ENCODE measurements around the gene RAB6B.

RAB6B gene

GRCh38 chr3:133926736-133927539, 31.3 kb upstream of the RAB6B start:
- H3K27me3 ChIP-seq (ENCODE audit: insufficient read depth, low read length): peaks cover 23% of the 10 kb centered on the region
- no peaks in the 10 kb centered on the region for H3K9me3 ChIP-seq (ENCODE audit: low read length)
- no peaks in the 10 kb centered on the region for H3K36me3 ChIP-seq (ENCODE audit: insufficient read depth, low read length)
- peaks cover 4% of the 10 kb centered on the region for H3K4me1 ChIP-seq (ENCODE audit: insufficient read depth, low read length)
- peak overlapping the region; percentile 89 for H2AFZ ChIP-seq (ENCODE audit: low read depth, low read length)
- H3K4me3 ChIP-seq (ENCODE audit: low read length): peak overlapping the region; percentile 40

- H2AFZ ChIP-seq (ENCODE audit: low read depth, low read length): no peak overlapping the region
- no peaks in the 10 kb centered on the region for H3K36me3 ChIP-seq (ENCODE audit: insufficient read depth, low read length)
- H3K4me3 ChIP-seq (ENCODE audit: low read length): no peak overlapping the region
- peaks cover 23% of the 10 kb centered on the region for H3K27me3 ChIP-seq (ENCODE audit: insufficient read depth, low read length)
- peaks cover 4% of the 10 kb centered on the region for H3K4me1 ChIP-seq (ENCODE audit: insufficient read depth, low read length)
- no peaks in the 10 kb centered on the region for H3K9me3 ChIP-seq (ENCODE audit: low read length)
Observed at GRCh38 chr3:133925960-133926735, 30.5 kb upstream of the RAB6B start.

- Histone ChIP-seq H3K4me3 (ENCODE audit: low read length) (no peak overlapping the region), H3K9me3 (ENCODE audit: low read length) (no peaks in the 10 kb centered on the region), H3K36me3 (ENCODE audit: insufficient read depth, low read length) (no peaks in the 10 kb centered on the region)
Observed at GRCh38 chr3:133924041-133924440, 28.4 kb upstream of the RAB6B start.

GRCh38 chr3:133921592-133921991, 25.9 kb upstream of the RAB6B start:
- Histone ChIP-seq H2AFZ (ENCODE audit: low read depth, low read length) (no peak overlapping the region), H3K4me1 (ENCODE audit: insufficient read depth, low read length) (no peaks in the 10 kb centered on the region), H3K4me3 (ENCODE audit: low read length) (no peak overlapping the region), H3K9me3 (ENCODE audit: low read length) (no peaks in the 10 kb centered on the region), H3K27me3 (ENCODE audit: insufficient read depth, low read length) (peaks cover 7% of the 10 kb centered on the region), H3K36me3 (ENCODE audit: insufficient read depth, low read length) (no peaks in the 10 kb centered on the region)

More at GRCh38 chr3:133924041-133924440, 28.4 kb upstream of the RAB6B start:
- Histone ChIP-seq H2AFZ (ENCODE audit: low read depth, low read length) (no peak overlapping the region), H3K27me3 (ENCODE audit: insufficient read depth, low read length) (peaks cover 19% of the 10 kb centered on the region), H3K4me1 (ENCODE audit: insufficient read depth, low read length) (peaks cover 4% of the 10 kb centered on the region)

- no peaks in the 10 kb centered on the region for H3K9me3 ChIP-seq (ENCODE audit: low read length)
- no peaks in the 10 kb centered on the region for H3K4me1 ChIP-seq (ENCODE audit: insufficient read depth, low read length)
- H3K4me3 ChIP-seq (ENCODE audit: low read length): no peak overlapping the region
- no peaks in the 10 kb centered on the region for H3K36me3 ChIP-seq (ENCODE audit: insufficient read depth, low read length)
- H3K27me3 ChIP-seq (ENCODE audit: insufficient read depth, low read length): peaks cover 11% of the 10 kb centered on the region
- no peak overlapping the region for H2AFZ ChIP-seq (ENCODE audit: low read depth, low read length)
Observed at GRCh38 chr3:133917144-133917543, 21.5 kb upstream of the RAB6B start.

- Histone ChIP-seq H3K4me1 (ENCODE audit: insufficient read depth, low read length) (no peaks in the 10 kb centered on the region), H3K4me3 (ENCODE audit: low read length) (no peak overlapping the region), H3K27me3 (ENCODE audit: insufficient read depth, low read length) (peaks cover 11% of the 10 kb centered on the region), H3K9me3 (ENCODE audit: low read length) (no peaks in the 10 kb centered on the region), H2AFZ (ENCODE audit: low read depth, low read length) (no peak overlapping the region), H3K36me3 (ENCODE audit: insufficient read depth, low read length) (no peaks in the 10 kb centered on the region)
Observed at GRCh38 chr3:133915685-133916658, 20.3 kb upstream of the RAB6B start.

GRCh38 chr3:133914839-133915600, 19.3 kb upstream of the RAB6B start:
- no peaks in the 10 kb centered on the region for H3K36me3 ChIP-seq (ENCODE audit: insufficient read depth, low read length)
- peaks cover 11% of the 10 kb centered on the region for H3K27me3 ChIP-seq (ENCODE audit: insufficient read depth, low read length)
- H3K4me3 ChIP-seq (ENCODE audit: low read length): no peak overlapping the region
- no peaks in the 10 kb centered on the region for H3K4me1 ChIP-seq (ENCODE audit: insufficient read depth, low read length)
- H2AFZ ChIP-seq (ENCODE audit: low read depth, low read length): no peak overlapping the region
- H3K9me3 ChIP-seq (ENCODE audit: low read length): no peaks in the 10 kb centered on the region

GRCh38 chr3:133910422-133910821, 14.7 kb upstream of the RAB6B start:
- no peaks in the 10 kb centered on the region for H3K4me1 ChIP-seq (ENCODE audit: insufficient read depth, low read length)
- no peak overlapping the region for H2AFZ ChIP-seq (ENCODE audit: low read depth, low read length)
- H3K27me3 ChIP-seq (ENCODE audit: insufficient read depth, low read length): peaks cover 6% of the 10 kb centered on the region
- no peaks in the 10 kb centered on the region for H3K36me3 ChIP-seq (ENCODE audit: insufficient read depth, low read length)
- H3K9me3 ChIP-seq (ENCODE audit: low read length): no peaks in the 10 kb centered on the region
- no peak overlapping the region for H3K4me3 ChIP-seq (ENCODE audit: low read length)

GRCh38 chr3:133905376-133905775, 9.7 kb upstream of the RAB6B start:
- Histone ChIP-seq H3K9me3 (ENCODE audit: low read length) (no peaks in the 10 kb centered on the region), H3K4me3 (ENCODE audit: low read length) (no peak overlapping the region), H2AFZ (ENCODE audit: low read depth, low read length) (no peak overlapping the region), H3K4me1 (ENCODE audit: insufficient read depth, low read length) (no peaks in the 10 kb centered on the region), H3K27me3 (ENCODE audit: insufficient read depth, low read length) (peaks cover 2% of the 10 kb centered on the region), H3K36me3 (ENCODE audit: insufficient read depth, low read length) (no peaks in the 10 kb centered on the region)

GRCh38 chr3:133901847-133902246, 6.2 kb upstream of the RAB6B start:
- Histone ChIP-seq H3K27me3 (ENCODE audit: insufficient read depth, low read length) (peaks cover 8% of the 10 kb centered on the region), H3K36me3 (ENCODE audit: insufficient read depth, low read length) (no peaks in the 10 kb centered on the region), H3K4me1 (ENCODE audit: insufficient read depth, low read length) (no peaks in the 10 kb centered on the region), H3K4me3 (ENCODE audit: low read length) (no peak overlapping the region), H2AFZ (ENCODE audit: low read depth, low read length) (no peak overlapping the region), H3K9me3 (ENCODE audit: low read length) (no peaks in the 10 kb centered on the region)

GRCh38 chr3:133901083-133901482, 5.4 kb upstream of the RAB6B start:
- Histone ChIP-seq H3K4me1 (ENCODE audit: insufficient read depth, low read length) (peaks cover 4% of the 10 kb centered on the region), H3K27me3 (ENCODE audit: insufficient read depth, low read length) (peaks cover 16% of the 10 kb centered on the region), H3K9me3 (ENCODE audit: low read length) (no peaks in the 10 kb centered on the region), H3K4me3 (ENCODE audit: low read length) (no peak overlapping the region), H2AFZ (ENCODE audit: low read depth, low read length) (no peak overlapping the region), H3K36me3 (ENCODE audit: insufficient read depth, low read length) (no peaks in the 10 kb centered on the region)

GRCh38 chr3:133899311-133899710, 3.6 kb upstream of the RAB6B start:
- Histone ChIP-seq H3K27me3 (ENCODE audit: insufficient read depth, low read length) (peaks cover 24% of the 10 kb centered on the region), H3K36me3 (ENCODE audit: insufficient read depth, low read length) (no peaks in the 10 kb centered on the region), H3K4me3 (ENCODE audit: low read length) (no peak overlapping the region), H3K9me3 (ENCODE audit: low read length) (no peaks in the 10 kb centered on the region), H2AFZ (ENCODE audit: low read depth, low read length) (no peak overlapping the region), H3K4me1 (ENCODE audit: insufficient read depth, low read length) (peaks cover 13% of the 10 kb centered on the region)
